HG02943 (cell line): ENCODE measurements around the gene RPL7L1.
"Not testable (repeated sequence)": the region's sequence is repeated elsewhere in the genome, so short reads cannot be mapped to it uniquely, and the experiment has no call there.

ENCODE experiments used
- ATAC-seq: cut with Tn5 transposase; IDR thresholded peaks from one replicate; pipeline ENCODE4 v1.9.1; 2021; ENCODE audit warnings: mild to moderate bottlenecking, low read depth, moderate library complexity; ENCODE audit not compliant: unreplicated experiment

The RPL7L1 gene

DNA sequence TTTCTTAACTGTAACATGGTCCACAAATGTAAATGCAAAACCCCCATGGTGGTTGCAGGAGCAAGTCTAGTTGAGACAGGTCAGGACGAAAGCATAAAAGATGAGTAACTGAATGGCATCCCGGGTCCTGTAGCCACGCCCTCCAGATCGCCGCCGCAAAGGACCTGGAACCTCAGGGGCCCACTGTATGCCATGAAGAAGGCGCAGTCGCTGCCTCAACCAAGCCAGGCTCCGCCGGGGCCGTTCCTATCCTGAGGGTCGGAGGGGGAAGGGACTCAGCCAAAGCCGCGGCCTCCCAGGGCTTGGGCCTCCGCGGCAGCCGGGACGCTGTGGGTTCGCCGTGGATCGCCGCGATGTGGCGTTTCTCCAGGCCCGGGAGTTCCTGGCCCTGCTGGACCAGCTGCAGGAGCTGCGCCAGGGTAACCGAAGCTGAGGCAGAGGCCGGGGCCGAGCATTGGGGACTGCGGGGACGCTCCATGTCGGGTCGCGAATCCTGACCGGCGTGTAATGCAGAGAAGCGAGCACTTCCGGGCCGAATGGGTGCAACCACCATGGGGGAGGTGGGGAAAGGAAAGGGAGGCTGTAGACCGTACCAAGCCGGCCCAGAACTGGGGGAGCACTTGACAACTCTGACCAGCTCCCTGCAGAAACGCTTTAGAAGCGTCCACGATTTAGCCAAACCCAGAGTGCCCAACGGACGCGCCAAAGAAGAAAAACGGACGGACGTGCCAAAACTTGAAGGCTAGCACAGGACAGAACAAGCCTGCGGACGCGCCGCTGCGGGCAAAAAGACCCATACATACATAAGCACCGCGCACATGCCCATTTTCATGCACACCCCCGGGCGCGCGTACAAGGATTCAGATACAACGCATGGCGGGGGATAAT lies 11.1 kb downstream of the RPL7L1 start:
- peak; percentile 93 for ATAC-seq

DNA sequence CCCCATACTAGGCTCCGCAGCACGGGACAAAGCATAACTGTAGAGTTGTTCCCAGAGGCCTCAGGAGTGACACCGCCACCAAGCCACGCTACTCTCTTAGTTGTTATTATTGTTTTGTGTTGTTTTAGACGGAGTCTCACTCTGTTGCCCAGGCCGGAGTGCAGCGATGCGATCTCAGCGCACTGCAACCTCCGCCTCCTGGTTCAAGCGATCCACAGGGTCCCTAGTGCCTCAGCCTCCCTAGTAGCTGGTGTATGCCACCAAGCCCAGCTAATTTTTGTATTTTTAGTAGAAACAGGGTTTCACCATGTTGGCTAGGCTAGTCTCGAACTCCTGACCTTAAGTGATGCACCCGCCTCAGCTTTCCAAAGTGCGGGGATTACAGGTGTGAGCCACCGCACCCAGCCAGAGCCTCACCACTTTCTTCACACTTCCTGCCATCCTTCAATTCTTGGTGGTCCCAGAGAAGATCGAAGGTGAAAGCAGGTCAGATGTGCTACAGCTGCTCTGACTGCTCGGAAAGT lies 11.8 kb downstream of the RPL7L1 start:
- ATAC-seq = no peak

DNA sequence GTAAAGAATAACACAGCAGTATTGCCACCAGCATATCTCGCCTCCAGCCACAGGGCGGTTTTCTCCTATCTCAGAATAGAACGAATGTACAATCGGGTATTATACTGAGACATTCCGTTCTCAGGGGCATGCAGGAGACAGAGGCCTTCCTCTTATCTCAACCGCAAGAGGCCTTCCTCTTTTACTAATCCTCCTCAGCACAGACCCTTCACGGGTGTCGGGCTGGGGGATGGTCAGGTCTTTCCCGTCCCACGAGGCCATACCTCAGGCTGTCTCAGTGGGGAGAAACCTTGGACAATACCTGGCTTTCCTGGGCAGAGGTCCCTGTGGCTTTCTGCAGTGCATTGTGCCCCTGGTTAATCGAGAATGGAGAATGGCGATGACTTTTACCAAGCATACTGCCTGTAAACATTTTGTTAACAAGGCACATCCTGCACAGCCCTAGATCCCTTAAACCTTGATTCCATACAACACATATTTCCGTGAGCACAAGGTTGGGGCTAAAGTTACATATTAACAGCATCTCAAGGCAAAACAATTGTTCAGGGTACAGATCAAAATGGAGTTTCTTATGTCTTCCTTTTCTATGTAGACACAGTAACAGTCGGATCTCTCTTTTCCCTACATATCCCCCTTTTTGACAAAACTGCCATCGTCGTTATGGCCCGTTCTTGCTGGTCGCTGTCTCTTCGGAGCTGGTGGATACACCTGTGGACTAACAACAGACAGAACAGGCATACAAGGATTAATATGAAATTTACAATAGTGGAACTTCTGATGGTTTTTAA lies 14.8 kb downstream of the RPL7L1 start:
- not testable (repeated sequence) for ATAC-seq

DNA sequence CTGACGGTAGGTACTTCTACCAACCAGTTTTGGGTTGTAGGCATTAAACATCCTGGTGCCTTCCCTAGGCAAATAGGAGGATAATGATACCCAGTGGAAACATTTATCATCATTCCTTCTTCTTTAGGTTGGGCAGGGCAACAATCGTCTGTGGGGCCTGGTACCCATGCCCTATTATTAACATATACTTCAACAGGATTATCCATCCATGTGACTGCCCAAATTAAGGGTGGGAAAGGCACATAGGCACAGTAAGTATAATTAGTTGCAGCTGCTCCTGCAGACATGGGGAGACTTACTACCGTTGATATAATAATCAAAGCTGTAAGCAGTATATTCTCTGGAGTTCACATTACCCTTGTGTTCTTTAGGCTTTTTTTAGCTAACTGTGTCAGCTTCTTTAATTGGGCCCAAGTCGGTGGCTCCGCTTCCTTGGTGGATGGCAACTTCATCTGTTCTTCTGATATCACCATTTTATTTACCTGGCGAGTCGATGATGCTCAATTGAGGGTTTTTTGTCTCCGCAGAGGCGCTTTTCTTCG lies 16.8 kb downstream of the RPL7L1 start:
- no peak for ATAC-seq

DNA sequence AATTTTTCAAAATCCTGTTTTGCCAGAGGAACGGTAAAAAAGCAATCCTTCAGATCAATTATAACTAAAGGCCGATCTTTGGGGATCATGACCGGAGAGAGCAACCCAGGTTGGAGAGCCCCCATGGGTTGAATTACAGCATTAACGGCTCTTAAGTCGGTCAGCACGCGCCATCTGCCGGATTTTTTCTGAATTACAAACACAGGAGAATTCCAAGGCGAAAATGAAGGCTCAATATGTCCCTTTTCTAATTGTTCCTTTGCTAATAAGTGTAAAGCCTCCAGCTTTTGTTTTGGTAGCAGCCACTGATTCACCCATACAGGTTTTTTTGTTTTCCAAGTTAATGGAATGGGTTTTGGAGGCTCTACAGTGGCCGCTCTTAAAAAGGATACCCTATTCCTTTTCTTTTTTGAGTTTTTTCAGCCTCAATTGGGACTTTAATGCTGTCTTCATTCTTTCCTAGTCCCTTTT lies 19.5 kb downstream of the RPL7L1 start:
- no peak for ATAC-seq

DNA sequence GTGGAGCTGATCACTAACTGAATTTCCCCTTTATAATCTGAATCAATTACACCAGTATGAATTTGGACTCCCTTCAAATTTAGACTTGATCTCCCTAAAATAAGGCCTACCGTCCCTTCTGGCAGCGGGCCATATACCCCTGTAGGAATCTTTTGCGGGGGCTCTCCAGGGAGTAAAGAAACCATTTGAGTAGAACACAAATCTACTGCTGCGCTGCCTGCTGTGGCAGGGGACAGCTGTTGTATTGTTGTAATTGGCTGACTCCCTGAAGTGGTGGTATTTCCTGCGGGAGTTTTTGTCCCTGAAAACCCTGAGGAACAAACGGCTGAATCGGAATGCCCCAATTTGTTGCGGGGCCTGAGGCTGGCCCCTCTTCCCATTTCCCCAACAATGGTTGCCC lies 20.5 kb downstream of the RPL7L1 start:
- ATAC-seq = no peak

DNA sequence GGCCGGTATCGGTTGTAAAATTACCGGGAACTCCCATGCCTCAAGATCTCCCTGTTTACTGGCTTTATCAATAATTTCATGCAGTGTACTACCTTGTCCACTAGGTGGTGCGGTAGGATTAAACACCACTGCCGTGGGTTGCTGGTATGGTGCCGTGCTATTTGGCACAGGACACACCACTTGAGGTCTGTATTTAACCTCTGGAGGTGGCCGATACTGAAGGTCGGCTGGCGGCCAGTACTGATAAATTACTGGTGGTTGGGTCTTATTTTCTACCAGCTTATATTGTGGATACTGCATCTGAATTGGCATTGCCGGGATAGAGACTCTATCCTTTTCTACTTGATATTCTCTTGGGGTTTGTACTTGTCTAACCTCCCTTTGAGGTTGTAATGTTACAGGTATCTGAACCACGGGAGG lies 22.1 kb downstream of the RPL7L1 start:
- peak; percentile 65 for ATAC-seq

DNA sequence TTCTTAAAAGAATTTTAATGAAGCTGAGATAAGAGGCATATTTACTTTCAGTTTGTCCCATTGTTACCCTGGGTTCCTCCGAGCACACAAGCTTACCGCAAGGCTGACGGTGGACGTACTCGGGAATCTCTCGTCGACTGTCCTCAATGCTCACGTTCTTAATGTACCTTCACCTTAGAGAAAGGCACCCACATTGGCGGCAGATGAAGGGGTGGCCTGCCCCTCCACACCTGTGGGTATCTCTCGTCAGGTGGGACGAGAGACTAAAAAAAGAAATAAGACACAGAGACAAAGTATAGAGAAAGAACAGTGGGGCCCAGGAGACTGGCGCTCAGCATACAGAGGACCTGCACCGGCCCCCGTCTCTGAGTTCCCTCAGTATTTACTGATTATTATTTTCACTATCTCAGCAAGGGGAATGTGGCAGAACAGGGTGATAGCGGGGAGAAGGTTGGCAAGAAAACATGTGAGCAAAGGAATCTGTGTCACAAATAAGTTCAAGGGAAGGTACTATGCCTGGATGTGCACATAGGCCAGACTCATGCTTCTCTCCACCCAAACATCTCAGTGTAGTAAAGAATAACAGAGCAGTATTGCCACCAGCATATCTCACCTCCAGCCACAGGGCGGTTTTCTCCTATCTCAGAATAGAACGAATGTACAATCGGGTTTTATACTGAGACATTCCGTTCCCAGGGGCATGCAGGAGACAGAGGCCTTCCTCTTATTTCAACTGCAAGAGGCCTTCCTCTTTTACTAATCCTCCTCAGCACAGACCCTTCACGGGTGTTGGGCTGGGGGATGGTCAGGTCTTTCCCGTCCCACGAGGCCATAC lies 23.2 kb downstream of the RPL7L1 start:
- not testable (repeated sequence) for ATAC-seq

DNA sequence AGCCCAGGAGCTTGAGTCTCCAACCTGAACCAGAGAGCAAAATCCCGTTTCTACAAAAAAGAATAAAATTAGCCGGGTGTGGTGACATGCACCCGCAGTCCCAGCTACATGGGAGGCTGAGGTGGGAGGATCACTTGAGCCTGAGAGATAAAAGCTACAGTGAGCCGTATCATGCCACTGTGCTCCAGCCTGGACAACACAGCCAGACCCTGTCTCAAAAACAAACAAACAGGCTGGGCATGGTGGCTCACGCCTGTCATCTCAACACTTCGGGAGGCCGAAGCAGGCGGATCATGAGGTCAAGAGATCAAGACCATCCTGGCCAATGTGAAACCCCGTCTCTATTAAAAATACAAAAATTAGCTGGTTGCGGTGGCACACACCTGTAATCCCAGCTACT lies 25.1 kb downstream of the RPL7L1 start:
- ATAC-seq = no peak

DNA sequence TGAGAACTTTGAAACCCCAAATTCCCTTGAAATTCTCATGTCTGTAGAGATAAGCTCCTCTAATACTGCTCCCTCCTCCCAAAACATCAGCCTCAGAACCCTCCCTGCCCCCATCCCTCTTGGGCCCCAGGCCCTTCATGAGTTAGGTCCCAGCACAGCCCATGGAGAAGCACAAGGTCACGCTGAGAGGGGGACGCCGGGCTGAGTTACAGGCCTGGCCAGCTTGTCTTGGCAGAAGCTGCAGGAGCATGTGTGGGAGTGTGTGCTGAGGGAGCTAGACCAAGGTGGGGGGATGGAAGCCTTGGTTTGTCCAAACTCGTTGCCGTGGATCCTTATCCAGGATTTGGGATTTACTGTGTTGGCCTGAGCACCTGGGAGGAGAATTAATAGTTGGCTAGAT lies 27.9 kb downstream of the RPL7L1 start:
- no peak for ATAC-seq

DNA sequence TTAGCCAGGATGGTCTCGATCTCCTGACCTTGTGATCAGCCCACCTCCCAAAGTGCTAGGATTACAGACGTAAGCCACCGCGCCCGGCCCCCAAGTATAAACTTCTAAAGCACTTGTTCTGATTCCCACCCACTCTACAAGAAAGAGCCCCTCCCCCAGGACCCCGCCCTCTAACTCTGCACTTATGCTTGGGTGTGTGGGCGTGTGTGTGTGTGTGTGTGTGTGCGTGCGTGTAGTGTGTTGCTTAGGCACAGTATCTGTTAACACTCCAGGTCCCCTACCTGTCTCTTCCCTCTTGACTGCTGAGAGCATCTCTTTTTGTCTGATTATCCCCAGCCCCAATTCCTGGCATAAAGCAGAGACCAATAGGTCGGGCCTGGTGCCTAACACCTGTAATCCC lies 30.4 kb downstream of the RPL7L1 start:
- no peak for ATAC-seq

DNA sequence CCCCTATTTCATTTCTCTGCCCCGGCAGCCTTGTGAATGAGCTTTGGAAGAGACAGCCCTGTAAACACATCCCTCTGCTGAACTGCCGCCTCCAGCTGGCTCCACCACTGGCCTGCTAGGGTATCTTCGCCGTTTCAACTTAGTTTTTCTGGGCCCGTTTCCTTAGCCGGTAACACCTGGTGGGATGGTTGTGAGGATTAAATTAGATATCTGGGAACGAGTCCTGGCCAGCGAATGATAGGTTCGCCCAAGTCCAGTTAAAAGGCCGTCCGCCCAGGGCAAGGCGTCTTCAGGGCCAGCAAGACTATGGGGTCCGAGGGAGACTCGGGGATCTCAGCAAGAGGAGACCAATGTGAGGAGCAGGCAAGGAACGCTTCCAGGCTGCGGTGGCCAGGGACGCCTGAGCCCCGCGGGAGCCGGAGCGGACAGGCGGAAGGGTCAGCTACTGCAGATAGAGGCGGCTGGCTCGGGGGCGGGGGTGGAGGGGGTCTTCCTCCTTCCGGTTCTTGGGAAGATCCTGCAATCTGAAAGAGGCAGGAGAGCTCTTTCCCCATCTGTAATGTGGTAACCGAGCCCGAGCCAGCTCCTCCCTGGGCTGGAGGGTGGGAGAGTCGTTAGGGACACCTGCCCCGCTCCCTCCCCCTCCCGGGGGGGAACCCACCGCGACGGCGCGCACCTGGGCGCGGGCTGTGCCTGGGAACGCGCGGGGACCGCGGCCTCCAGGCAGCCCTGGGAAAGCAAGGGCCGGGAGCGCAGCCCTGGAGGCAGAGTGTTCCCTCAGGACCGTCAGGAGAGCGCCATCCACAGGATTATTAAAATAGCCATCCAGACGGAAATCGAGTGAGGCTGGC lies 32.0 kb downstream of the RPL7L1 start:
- no peak for ATAC-seq

DNA sequence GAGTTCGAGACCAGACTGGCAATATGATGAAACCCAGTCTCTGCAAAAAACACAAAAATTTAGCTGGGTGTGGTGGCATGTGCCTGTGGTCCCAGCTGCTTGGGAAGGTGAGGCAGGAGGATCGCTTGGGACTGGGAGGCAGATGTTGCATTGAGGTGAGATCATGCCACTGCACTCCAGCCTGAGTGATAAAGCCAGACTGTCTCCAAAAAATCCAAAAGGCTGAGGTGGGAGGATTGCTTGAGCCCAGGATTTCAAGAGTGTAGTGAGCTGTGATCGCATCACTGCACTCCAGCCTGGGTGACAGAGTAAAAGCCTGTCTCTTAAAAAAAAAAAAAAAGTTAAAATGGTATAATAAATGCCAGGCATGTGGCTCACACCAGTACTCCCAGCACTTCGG lies 35.1 kb downstream of the RPL7L1 start:
- ATAC-seq = no peak

DNA sequence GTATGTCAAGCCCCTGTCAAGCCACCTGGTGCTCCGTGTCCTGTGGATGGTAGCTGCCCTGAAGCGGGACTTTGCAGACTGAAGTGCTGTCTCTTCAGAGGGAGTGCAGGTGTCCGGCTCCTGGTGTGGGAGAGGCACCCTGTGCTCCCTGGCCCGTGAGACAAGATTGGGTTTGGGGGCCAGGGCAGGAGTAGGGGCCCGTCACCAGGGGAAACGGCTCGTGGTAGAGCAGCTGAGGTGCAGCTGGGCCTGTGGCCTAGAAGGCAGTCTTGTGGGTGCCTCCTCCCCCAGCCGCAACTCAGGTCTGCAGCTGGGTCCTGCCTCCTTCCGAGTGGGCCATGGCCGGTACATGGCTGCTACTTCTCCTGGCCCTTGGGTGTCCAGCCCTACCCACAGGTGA lies 36.3 kb downstream of the RPL7L1 start, which contains the start of gene PTCRA:
Gene PTCRA, plus strand, starts transcription at position 322 of the 400 bp plus-strand sequence. Its CDS starts 17 bp downstream, at position 339.
- no peak for ATAC-seq

DNA sequence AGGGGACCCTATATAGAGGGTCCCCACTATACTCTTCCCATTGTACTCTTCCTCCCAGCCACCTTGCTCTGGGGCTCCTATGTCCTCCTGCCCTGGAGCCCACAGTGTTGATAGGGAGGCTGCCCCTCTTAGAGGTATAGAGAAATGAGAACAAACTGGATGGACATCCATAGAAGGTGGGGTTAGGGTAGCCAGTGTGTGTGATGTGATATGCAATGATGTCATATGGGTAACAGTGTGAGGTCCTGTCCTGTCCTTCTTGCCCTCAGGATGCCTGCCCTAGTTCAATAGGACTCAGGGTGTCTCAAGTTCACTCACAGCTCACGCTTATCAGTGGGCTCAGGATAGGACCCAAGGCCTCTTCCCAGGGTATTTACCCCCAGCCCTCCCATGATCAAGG lies 36.9 kb downstream of the RPL7L1 start:
- ATAC-seq = no peak

DNA sequence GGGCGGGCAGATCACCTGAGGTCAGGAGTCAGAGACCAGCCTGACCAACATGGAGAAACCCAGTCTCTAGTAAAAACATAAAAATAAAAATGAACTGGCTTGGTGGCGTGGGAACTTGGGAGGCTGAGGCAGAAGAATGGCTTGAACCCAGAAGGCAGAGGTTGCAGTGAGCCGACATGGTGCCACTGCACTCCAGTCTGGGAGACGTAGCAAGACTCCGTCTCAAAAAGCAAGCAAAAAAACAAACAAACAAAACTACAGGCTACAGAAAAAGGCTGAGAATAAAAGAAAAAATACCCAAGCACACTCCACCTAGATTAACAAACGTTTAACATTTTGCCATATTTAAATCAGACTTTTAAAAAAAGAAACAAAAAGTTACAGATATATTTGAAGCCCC lies 42.4 kb downstream of the RPL7L1 start:
- ATAC-seq = no peak

DNA sequence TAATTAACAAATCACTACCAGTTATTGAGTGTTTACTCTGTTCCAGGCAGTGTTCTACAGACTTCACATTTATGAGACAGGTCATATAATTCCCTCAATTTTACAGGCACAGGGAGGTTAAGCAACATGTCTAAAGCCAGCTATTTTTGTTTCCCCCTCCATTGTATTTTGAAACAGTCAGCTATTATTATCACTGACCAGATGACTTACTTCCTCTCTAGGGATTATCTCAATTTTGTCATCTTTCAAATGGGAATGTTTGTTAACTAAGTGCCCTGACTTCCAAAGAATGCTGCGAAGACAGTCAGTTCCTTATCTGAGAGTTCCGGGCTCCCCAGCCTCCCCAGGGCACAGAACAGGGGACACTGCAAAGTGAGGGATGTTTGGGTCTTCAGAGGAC lies 44.2 kb downstream of the RPL7L1 start:
- no peak for ATAC-seq

DNA sequence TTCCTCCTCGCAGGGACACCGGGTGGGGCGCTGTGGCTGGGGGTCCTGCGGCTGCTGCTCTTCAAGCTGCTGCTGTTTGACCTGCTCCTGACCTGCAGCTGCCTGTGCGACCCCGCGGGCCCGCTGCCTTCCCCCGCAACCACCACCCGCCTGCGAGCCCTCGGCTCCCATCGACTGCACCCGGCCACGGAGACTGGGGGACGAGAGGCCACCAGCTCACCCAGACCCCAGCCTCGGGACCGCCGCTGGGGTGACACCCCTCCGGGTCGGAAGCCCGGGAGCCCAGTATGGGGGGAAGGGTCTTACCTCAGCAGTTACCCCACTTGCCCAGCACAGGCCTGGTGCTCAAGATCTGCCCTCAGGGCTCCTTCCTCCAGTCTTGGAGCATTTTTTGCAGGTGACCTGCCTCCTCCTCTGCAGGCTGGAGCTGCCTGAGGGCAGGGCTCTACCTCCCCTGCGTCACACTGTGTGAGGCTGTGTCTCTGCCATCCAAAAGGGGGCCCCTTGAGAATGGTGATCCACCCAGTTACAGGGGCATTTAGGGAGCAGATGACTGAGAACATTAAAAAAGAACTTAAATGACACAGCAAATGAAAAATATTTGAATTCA lies 45.9 kb downstream of the RPL7L1 start:
- ATAC-seq = no peak
